Fibroblast of the aortic adventitia (primary cell): ENCODE data around the gene LRRC8B. TPM values are rescaled to one million over a fixed set of nuclear protein-coding genes. Genes with fewer than 3 reads are reported as not detected.

Experiments used
- DNase-seq: peaks from one replicate; pipeline ENCODE4 v3.0.0-alpha.2; 2010; ENCODE audit warnings: low read depth
- H3K4me3 ChIP-seq: 2 replicates; pipeline ENCODE4 v1.5.1; 2011; ENCODE audit warnings: low read depth, mild to moderate bottlenecking, control low read depth, low read length, moderate library complexity
- CTCF ChIP-seq: IDR thresholded peaks from 2 replicates; pipeline ENCODE4 v1.5.1; 2011; ENCODE audit warnings: mild to moderate bottlenecking, low read length, control low read depth, inconsistent platforms; ENCODE audit not compliant: insufficient read depth
- total RNA-seq: library from RNA; depleted of rRNA; stranded (reverse); fragments of >200 nt; gene quantifications from 2 replicates; pipeline ENCODE4 v1.2.3, GENCODE V29; 2012; ENCODE audit warnings: low replicate concordance

Gene LRRC8B
- total RNA-seq, 1 donor, result 2.5 TPM

DNA sequence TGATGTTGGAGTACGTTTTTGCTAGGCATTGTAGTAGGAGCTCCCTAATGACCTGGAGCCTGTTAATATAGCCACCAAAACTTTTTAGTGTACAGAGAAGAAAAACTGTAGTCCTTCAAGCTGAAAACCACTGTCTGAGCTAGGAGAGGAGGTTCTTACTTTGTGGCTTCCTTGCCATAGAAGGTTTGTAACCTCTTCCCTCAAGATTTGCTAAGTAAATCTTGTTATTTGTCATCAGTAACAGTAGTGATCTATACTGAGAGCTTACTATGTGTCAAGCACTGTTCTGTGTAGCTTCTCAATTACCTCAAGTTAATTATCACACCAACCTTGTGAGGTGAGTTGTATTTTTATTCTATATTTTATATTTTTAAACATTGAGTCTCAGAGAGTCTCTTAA, 87.1 kb downstream of the LRRC8B start:
- H3K4me3 ChIP-seq, result no peak overlapping the region
- no peak for TF ChIP-seq CTCF
- DNase-seq, result no peak

DNA sequence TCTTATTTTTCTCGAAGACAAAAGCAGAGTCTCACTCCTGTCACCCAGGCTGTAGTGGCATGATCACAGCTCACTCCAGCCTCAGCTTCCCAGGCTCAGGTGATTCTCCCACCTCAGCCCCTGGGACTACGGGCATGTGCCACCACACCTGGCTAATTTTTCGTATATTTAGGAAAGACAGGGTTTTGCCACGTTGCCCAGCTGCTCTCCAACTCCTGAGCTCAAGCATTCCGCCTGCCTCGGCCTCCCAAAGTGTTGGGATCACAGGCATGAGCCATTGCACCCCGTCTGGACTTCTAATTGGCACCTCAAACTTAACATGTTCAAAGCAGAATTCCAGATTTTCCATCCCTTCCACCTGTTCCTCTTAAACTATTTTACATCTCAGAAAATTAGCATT, 89.3 kb downstream of the LRRC8B start:
- no peak for TF ChIP-seq CTCF
- H3K4me3 ChIP-seq, result no peak overlapping the region
- DNase-seq, result no peak

- peak; percentile 43 for TF ChIP-seq CTCF
- DNase-seq, result no peak
- no peak overlapping the region for H3K4me3 ChIP-seq
Measured at GRCh38 chr1:89615676-89616598, 91.3 kb downstream of the LRRC8B start.

GRCh38 chr1:89616844-89617627, 92.4 kb downstream of the LRRC8B start:
- TF ChIP-seq CTCF, result no peak

DNA sequence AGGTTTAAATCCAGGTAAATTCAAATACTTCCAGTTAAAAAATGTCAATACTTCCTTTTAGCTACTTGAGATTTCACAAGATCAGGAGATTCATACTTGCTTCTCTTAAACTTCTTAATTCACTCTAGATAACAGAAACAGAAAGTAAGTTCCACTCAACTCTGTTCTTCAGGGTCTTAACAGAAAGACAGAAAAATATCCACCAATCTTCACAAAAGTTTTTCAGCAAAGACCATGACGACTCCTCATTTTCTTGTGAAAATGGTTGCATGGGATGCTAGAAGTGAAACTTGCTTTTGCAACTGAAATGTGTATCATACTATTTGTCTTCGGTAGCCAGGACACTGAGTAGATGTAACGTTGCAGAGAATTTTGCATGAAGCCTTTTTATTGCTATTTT, 96.0 kb downstream of the LRRC8B start:
- TF ChIP-seq CTCF, result no peak
- no peak overlapping the region for H3K4me3 ChIP-seq
- no peak for DNase-seq

More at GRCh38 chr1:89616844-89617627, 92.4 kb downstream of the LRRC8B start:
- no peak for DNase-seq
- H3K4me3 ChIP-seq, result no peak overlapping the region

DNA sequence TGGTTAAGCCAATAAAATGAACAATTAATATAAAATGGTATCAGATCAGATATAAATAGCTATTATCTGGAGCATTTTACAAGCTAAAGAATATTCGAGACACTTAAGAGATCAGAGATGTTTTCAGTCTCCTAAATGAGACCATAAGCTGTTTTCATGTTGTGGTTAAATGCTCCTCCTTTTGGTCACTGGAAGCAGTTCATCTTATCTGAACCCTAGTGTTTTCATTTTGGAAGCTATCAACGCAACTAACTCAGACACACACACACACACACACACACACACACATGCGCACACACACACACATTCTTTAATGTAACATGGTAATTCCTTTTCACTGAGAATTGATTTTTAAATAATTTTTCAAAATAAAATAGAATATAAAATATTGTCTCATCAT, 98.3 kb downstream of the LRRC8B start:
- H3K4me3 ChIP-seq, result no peak overlapping the region
- TF ChIP-seq CTCF, result peak; percentile 25
- no peak for DNase-seq
